GM12878 (cell line): ENCODE results near the gene OR6K3.

Experiments used
- CEBPB ChIP-seq, 2 experiments: fragments of 150-350 bp in 1 of 2; IDR thresholded peaks; 2 replicates each; pipeline ENCODE4 v1.6.1; 2012 to 2014; ENCODE audit warnings: low read depth in 2 of 2, low read length in 2 of 2, borderline replicate concordance in 1 of 2, inconsistent platforms in 1 of 2
- CHD2 ChIP-seq: IDR thresholded peaks from 2 replicates; pipeline ENCODE4 v1.6.1; 2011; ENCODE audit warnings: low read depth, low read length, improper control_type of control experiment, borderline replicate concordance
- HDAC2 ChIP-seq: fragments of 200-600 bp; sonication (generic); IDR thresholded peaks from 2 replicates; pipeline ENCODE4 v1.6.1; 2017
- POLR2A ChIP-seq: IDR thresholded peaks from 2 replicates; pipeline ENCODE4 v1.6.1; 2011; ENCODE audit warnings: low read depth, mild to moderate bottlenecking, low read length
- RAD21 ChIP-seq: IDR thresholded peaks from 2 replicates; pipeline ENCODE4 v1.6.1; 2011; ENCODE audit warnings: mild to moderate bottlenecking, low read depth, low read length, moderate library complexity; ENCODE audit not compliant: insufficient read depth
- RAD51 ChIP-seq: fragments of 450-650 bp; IDR thresholded peaks from 2 replicates; pipeline ENCODE4 v1.6.1; 2016; ENCODE audit warnings: moderate library complexity, mild to moderate bottlenecking, inconsistent platforms
- RFX5 ChIP-seq: IDR thresholded peaks from 2 replicates; pipeline ENCODE4 v1.6.1; 2011; ENCODE audit warnings: low read depth, low read length, improper control_type of control experiment
- YY1 ChIP-seq: IDR thresholded peaks from 2 replicates; pipeline ENCODE4 v1.6.1; 2011; ENCODE audit warnings: low read depth, mild to moderate bottlenecking, low read length
- ZZZ3 ChIP-seq: IDR thresholded peaks from 2 replicates; pipeline ENCODE4 v1.6.1; 2011; ENCODE audit warnings: low read depth; ENCODE audit not compliant: control insufficient read depth, insufficient read length
- TF ChIP-seq, protein P1 (sequence below), 3 experiments: IDR thresholded peaks in 2 of 3; conservative IDR thresholded peaks in 1 of 3; 2 replicates each; pipeline ENCODE4 v1.5.1; 2011; ENCODE audit warnings: low read depth in 3 of 3, low read length in 3 of 3, mild to moderate bottlenecking in 3 of 3, control low read depth in 2 of 3, moderate library complexity in 2 of 3, inconsistent platforms in 1 of 3, mixed read lengths in 1 of 3; ENCODE audit not compliant: control insufficient read depth in 2 of 3, insufficient read depth in 1 of 3; ENCODE audit errors: extremely low read depth in 1 of 3
- TF ChIP-seq, protein P2 (sequence below): IDR thresholded peaks from 2 replicates; pipeline ENCODE4 v1.6.1; 2012; ENCODE audit warnings: mild to moderate bottlenecking, low read depth, low read length
- TF ChIP-seq, protein P3 (sequence below): IDR thresholded peaks from 2 replicates; pipeline ENCODE4 v1.6.1; 2012; ENCODE audit warnings: low read depth, low read length, improper control_type of control experiment

DNA sequence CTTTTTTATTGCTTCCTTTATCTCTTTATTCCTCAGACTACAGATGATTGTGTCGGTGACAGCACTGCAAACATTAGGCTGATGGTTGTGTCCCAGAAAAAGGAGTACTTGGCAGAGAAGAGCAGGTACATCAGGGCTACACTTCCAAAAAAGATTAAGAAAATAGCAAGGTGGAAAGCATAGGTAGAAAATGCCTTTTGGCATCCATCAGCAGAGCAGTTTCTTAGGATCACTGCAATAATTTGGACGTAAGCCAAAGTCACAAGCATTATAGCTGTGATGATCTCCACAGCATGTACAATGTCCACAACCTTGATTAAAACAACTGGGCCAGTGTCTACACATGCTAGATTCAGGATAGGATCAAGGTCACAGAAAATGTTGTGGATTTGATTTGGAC lies 25.9 kb downstream of the OR6K3 start:
- TF ChIP-seq RAD51 (no peak), HDAC2 (no peak), RAD21 (no peak), CHD2 (no peak), CEBPB (IDR thresholded peaks at IDR 0.05; ENCODE audit: borderline replicate concordance in 1 of 2, low read depth in 2 of 2, low read length in 2 of 2) (no peak), RFX5 (no peak), POLR2A (no peak), YY1 (no peak), ZZZ3 (no peak)
- TF ChIP-seq, protein P1, sequence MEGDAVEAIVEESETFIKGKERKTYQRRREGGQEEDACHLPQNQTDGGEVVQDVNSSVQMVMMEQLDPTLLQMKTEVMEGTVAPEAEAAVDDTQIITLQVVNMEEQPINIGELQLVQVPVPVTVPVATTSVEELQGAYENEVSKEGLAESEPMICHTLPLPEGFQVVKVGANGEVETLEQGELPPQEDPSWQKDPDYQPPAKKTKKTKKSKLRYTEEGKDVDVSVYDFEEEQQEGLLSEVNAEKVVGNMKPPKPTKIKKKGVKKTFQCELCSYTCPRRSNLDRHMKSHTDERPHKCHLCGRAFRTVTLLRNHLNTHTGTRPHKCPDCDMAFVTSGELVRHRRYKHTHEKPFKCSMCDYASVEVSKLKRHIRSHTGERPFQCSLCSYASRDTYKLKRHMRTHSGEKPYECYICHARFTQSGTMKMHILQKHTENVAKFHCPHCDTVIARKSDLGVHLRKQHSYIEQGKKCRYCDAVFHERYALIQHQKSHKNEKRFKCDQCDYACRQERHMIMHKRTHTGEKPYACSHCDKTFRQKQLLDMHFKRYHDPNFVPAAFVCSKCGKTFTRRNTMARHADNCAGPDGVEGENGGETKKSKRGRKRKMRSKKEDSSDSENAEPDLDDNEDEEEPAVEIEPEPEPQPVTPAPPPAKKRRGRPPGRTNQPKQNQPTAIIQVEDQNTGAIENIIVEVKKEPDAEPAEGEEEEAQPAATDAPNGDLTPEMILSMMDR (IDR thresholded peaks at IDR 0.05 in 2 of 3, conservative IDR thresholded peaks at IDR 0.05 in 1 of 3; ENCODE audit: control insufficient read depth in 2 of 3, extremely low read depth in 1 of 3, insufficient read depth in 1 of 3, low read depth in 3 of 3, low read length in 3 of 3) = no peak
- TF ChIP-seq, protein P2, sequence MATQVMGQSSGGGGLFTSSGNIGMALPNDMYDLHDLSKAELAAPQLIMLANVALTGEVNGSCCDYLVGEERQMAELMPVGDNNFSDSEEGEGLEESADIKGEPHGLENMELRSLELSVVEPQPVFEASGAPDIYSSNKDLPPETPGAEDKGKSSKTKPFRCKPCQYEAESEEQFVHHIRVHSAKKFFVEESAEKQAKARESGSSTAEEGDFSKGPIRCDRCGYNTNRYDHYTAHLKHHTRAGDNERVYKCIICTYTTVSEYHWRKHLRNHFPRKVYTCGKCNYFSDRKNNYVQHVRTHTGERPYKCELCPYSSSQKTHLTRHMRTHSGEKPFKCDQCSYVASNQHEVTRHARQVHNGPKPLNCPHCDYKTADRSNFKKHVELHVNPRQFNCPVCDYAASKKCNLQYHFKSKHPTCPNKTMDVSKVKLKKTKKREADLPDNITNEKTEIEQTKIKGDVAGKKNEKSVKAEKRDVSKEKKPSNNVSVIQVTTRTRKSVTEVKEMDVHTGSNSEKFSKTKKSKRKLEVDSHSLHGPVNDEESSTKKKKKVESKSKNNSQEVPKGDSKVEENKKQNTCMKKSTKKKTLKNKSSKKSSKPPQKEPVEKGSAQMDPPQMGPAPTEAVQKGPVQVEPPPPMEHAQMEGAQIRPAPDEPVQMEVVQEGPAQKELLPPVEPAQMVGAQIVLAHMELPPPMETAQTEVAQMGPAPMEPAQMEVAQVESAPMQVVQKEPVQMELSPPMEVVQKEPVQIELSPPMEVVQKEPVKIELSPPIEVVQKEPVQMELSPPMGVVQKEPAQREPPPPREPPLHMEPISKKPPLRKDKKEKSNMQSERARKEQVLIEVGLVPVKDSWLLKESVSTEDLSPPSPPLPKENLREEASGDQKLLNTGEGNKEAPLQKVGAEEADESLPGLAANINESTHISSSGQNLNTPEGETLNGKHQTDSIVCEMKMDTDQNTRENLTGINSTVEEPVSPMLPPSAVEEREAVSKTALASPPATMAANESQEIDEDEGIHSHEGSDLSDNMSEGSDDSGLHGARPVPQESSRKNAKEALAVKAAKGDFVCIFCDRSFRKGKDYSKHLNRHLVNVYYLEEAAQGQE = no peak
- TF ChIP-seq, protein P3, sequence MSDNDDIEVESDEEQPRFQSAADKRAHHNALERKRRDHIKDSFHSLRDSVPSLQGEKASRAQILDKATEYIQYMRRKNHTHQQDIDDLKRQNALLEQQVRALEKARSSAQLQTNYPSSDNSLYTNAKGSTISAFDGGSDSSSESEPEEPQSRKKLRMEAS = no peak
